Tibial artery (tissue), 4 donors: ENCODE measurements around the gene FAM81A.

ENCODE experiments used
- DNase-seq, 2 donors: peaks; one replicate each; pipeline ENCODE4 v3.0.0-alpha.2; 2019
- H3K27ac ChIP-seq, 2 donors: fragments of 200-600 bp; sonication (generic) in 1 of 2; 1 replicate in 1 of 2; 2 replicates in 1 of 2; pipeline ENCODE4 v1.5.1; 2018 to 2019; ENCODE audit warnings: mild to moderate bottlenecking in 1 of 2
- H3K27me3 ChIP-seq, 2 donors: fragments of 200-600 bp; sonication (generic) in 1 of 2; one replicate each; pipeline versions ENCODE4 v1.5.1 to v1.6.0; 2016 to 2019
- H3K36me3 ChIP-seq, 3 donors: fragments of 200-600 bp; sonication (generic) in 2 of 3; one replicate each; pipeline ENCODE4 v1.5.1; 2016 to 2019; ENCODE audit warnings: mild to moderate bottlenecking in 2 of 3
- H3K4me1 ChIP-seq, 4 donors: fragments of 200-600 bp; sonication (generic) in 2 of 4; 1 replicate in 3 of 4; 2 replicates in 1 of 4; pipeline ENCODE4 v1.5.1; 2016 to 2019
- H3K4me3 ChIP-seq, 2 donors: fragments of 200-600 bp; sonication (generic) in 1 of 2; 1 replicate in 1 of 2; 2 replicates in 1 of 2; pipeline ENCODE4 v1.5.1; 2018 to 2019; ENCODE audit warnings: mild to moderate bottlenecking in 2 of 2
- H3K9me3 ChIP-seq, 3 donors: fragments of 200-600 bp; sonication (generic) in 1 of 3; one replicate each; pipeline ENCODE4 v1.5.1; 2016 to 2019
- intact Hi-C: fragments of 100-400 bp; cut with DNase I; formaldehyde crosslinking; loops from one replicate; pipeline ENCODE4 v1.15.0; 2023; ENCODE audit warnings: low total_unique reads
- TF ChIP-seq, protein P1 (sequence below), 2 experiments: fragments of 200-600 bp in 1 of 2; fragments of 450-650 bp in 1 of 2; IDR thresholded peaks; one replicate each; pipeline ENCODE4 v1.5.1; 2017 to 2019; ENCODE audit warnings: antibody characterized with exemption in 2 of 2, mild to moderate bottlenecking in 1 of 2, moderate library complexity in 1 of 2

Gene FAM81A

GRCh38 chr15:59538494-59538893 lies 100.5 kb downstream of the FAM81A start:
- TF ChIP-seq, protein P1, sequence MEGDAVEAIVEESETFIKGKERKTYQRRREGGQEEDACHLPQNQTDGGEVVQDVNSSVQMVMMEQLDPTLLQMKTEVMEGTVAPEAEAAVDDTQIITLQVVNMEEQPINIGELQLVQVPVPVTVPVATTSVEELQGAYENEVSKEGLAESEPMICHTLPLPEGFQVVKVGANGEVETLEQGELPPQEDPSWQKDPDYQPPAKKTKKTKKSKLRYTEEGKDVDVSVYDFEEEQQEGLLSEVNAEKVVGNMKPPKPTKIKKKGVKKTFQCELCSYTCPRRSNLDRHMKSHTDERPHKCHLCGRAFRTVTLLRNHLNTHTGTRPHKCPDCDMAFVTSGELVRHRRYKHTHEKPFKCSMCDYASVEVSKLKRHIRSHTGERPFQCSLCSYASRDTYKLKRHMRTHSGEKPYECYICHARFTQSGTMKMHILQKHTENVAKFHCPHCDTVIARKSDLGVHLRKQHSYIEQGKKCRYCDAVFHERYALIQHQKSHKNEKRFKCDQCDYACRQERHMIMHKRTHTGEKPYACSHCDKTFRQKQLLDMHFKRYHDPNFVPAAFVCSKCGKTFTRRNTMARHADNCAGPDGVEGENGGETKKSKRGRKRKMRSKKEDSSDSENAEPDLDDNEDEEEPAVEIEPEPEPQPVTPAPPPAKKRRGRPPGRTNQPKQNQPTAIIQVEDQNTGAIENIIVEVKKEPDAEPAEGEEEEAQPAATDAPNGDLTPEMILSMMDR (IDR thresholded peaks at IDR 0.05): no peak
- no peak overlapping the region for H3K4me3 ChIP-seq
- no peaks in the 10 kb centered on the region for H3K9me3 ChIP-seq
- intact Hi-C loops: no loop called here
- no peak overlapping the region for H3K27ac ChIP-seq
- H3K27me3 ChIP-seq: peaks cover 0 to 2% of the 10 kb centered on the region in 2 donors
- DNase-seq: no peak
- H3K4me1 ChIP-seq: no peaks in the 10 kb centered on the region
- H3K36me3 ChIP-seq: no peaks in the 10 kb centered on the region

GRCh38 chr15:59539799-59540198 lies 101.8 kb downstream of the FAM81A start:
- Histone ChIP-seq H3K9me3 (no peaks in the 10 kb centered on the region), H3K27ac (no peak overlapping the region), H3K36me3 (no peaks in the 10 kb centered on the region), H3K27me3 (peaks cover 0 to 5% of the 10 kb centered on the region in 2 donors), H3K4me3 (no peak overlapping the region), H3K4me1 (no peaks in the 10 kb centered on the region)
- intact Hi-C loops: no loop called here
- no peak for DNase-seq
- TF ChIP-seq, protein P1 (IDR thresholded peaks at IDR 0.05): no peak

DNA sequence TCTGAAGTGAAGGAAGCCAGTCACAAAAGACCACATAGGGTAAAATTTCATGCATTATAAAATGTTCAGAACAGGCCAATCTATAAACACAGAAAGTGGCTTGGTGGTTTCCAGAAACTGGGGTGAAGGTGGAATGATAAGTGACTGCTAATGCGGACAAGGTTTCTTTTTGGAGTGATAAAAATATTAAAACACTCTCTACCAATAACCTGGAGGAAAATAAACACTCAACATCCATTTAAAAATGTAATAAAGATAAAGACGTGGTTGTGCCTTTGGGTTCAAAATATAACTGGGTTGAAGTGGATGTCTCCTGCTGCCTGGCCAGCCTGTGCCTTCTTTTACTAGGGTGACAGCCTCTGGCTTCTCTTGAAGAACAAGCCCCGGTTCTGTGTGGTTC lies 102.7 kb downstream of the FAM81A start:
- intact Hi-C loops: no loop called here
- H3K4me3 ChIP-seq: no peak overlapping the region
- TF ChIP-seq, protein P1 (IDR thresholded peaks at IDR 0.05): no peak
- no peak for DNase-seq
- H3K27me3 ChIP-seq: peaks cover 0 to 5% of the 10 kb centered on the region in 2 donors
- H3K36me3 ChIP-seq: no peaks in the 10 kb centered on the region
- no peaks in the 10 kb centered on the region for H3K9me3 ChIP-seq
- H3K4me1 ChIP-seq: no peaks in the 10 kb centered on the region
- no peak overlapping the region for H3K27ac ChIP-seq

DNA sequence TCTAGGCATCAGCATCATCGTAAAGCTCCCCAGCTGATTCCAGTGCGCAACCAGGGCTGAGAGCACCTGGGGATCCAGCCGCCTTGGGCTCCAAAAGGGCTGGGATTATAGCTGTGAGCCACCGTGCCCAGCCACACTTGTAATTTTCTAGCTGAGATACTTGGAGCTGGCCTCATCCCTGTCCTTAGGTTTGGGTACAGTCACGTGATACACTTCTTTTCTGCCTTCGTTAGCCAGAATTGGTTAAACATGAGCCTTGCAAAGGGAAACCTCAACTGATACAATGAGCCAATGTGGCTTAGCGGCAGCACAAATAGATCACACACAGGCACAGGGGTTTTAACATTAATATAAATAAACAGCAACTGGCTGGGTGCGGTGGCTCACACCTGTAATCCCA lies 103.8 kb downstream of the FAM81A start:
- H3K27ac ChIP-seq: no peak overlapping the region
- H3K36me3 ChIP-seq: no peaks in the 10 kb centered on the region
- DNase-seq: no peak
- no peak overlapping the region for H3K4me3 ChIP-seq
- H3K27me3 ChIP-seq: peaks cover 0 to 5% of the 10 kb centered on the region in 2 donors
- no peaks in the 10 kb centered on the region for H3K4me1 ChIP-seq
- no peaks in the 10 kb centered on the region for H3K9me3 ChIP-seq
- intact Hi-C loops: no loop called here
- TF ChIP-seq, protein P1 (IDR thresholded peaks at IDR 0.05): no peak

GRCh38 chr15:59543721-59544547 lies 105.9 kb downstream of the FAM81A start:
- H3K9me3 ChIP-seq: no peaks in the 10 kb centered on the region
- H3K4me3 ChIP-seq: no peak overlapping the region
- H3K27me3 ChIP-seq: peaks cover 0 to 6% of the 10 kb centered on the region in 2 donors
- TF ChIP-seq, protein P1 (IDR thresholded peaks at IDR 0.05): no peak
- H3K36me3 ChIP-seq: no peaks in the 10 kb centered on the region
- no peak for DNase-seq
- intact Hi-C loops: no loop called here
- no peaks in the 10 kb centered on the region for H3K4me1 ChIP-seq
- no peak overlapping the region for H3K27ac ChIP-seq
